SK-N-MC (cell line): ENCODE measurements around the gene DSE.

Experiments used
- EZH2 ChIP-seq: fragments of 200-600 bp; sonication (generic); IDR thresholded peaks from one replicate; pipeline ENCODE4 v1.6.1; 2017; ENCODE audit warnings: antibody characterized with exemption
- POLR2AphosphoS5 ChIP-seq: IDR thresholded peaks from 2 replicates; pipeline ENCODE4 v1.6.1; 2012; ENCODE audit warnings: mild to moderate bottlenecking, low read depth, low read length, borderline replicate concordance

DNA sequence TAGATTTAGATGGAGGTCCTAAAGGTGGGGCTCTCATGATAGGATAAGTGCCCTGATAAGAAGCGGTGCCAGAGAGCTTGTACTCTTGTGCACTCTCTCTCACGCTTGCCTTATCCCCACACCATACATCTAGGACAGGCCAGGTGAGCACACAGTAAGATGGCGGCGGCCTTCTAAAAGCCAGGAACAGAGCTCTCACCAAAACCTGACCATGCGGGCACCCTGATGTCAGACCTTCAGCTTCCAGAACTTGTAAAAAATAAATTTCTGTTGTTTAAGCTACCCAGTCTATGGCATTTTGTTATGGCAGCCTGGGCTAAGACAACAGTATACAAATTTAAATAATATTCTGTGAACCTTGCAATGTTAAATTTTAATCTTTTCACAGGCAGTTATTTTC lies 49.6 kb downstream of the DSE start:
- no peak for TF ChIP-seq POLR2AphosphoS5
- no peak for TF ChIP-seq EZH2
